NCI-H146 treated with DMSO at 0.1 percent for 48 hours (cell line): ENCODE measurements around the gene LAMA1.
"Not testable (repeated sequence)": the region's sequence is repeated elsewhere in the genome, so short reads cannot be mapped to it uniquely, and the experiment has no call there.

Source experiments
- DNase-seq: peaks from one replicate; lab custom pipeline; 2025; ENCODE audit not compliant: unreplicated experiment; lab: John Stamatoyannopoulos, UW

Gene LAMA1

DNA sequence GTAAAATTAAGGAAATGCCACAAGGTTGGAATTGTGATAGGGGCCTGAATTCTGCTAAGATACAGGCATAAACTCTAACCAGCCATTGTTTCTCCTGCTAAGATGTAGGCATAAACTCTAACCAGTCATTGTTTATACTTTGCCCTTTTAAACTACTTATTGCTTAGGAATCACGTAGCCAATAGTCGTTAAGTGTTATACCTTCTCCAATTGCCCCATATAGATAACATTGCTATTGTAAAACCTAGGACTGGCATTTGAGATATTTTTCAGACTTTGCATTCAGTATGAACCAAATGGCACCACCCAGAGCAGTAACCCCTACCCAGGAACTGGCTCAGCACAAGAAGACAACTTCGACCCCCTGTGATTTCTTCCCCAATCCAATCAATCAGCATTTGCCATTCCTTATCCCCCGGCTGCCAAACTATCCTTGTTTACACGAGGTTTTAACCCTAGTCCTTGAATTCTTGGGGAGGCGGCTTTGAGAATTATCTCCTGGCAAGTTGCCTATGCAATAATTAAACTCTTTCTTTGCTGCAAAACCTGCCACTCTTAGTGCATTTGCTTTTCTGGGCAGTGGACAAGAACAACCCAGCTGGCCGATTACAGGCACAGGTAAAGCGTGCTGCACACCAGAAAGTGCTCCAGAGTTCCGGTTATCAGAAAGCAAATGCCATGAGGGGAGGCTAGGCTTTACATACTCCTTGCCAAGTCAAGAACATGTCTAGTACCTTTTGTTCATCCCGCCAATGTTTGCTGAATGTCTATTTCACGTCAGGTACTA, 167.6 kb downstream of the LAMA1 start:
- DNase-seq: no peak

DNA sequence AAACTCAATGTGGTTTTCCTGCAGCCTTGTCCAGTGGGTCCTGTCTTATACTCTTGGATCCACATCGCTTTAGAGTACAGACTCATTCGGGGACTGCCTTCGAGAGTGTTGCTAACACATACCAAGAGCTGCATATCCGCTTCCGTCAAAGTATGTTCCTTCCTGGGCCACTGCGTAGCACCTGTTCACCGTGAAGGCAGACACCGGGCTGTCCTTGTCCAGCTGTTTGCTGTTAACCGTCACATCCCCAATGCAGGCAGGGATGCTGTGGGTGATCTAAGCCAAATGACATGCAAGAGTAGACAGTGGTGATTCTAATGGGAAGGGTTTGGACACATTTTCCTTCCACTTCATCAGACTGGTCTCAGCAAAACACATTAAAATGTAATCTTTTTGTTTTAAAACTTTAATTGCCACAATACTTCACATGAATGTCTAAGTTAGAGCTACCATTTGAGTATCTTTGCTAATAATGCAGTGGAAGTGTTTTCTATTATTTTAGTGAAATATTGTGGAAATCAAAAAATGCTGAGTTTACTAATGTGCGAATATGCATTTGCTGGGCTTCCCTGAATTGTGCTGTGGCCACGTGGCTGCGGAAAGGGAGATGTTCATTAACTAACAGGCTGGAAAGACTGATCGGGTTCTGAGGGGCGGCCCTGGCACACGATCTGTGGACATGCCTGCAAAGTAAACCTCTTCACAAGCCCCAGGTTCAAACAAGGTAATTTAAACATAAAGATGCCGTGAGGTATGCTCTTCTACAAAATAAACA, 169.1 kb downstream of the LAMA1 start:
- no peak for DNase-seq

DNA sequence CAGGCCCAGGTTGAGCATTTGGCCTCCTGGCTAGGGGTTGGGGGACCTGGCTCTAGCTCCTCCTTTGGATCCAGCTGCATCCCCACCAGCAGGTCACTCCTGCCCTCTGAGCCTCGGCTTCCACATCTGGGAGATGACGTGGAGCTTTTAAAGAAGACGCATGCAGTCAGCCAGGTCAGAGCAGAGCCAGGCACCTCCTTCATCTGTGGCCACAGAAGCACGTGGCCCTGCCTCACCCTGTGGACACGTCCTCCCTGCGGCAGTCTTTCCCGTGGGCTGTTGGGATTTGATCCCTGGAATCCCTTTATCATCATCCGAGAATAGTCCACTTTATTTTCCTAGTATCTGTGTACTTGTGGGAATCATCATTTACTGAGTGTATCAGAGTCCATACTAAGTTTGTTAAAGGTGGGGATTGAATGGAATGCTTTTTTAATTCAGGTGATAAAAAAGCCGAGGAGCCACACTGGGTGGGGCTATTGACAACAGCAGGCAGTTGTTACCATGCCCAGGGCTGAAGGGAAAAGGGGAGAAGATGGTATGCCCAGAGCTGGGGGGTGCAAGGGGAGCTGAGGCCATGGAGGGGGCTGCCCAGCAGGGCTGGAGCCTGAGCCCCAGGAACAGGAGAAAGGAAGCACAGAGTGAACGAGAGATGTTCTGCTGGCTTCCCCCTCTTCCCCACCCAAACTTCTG, 170.1 kb downstream of the LAMA1 start:
- no peak for DNase-seq

DNA sequence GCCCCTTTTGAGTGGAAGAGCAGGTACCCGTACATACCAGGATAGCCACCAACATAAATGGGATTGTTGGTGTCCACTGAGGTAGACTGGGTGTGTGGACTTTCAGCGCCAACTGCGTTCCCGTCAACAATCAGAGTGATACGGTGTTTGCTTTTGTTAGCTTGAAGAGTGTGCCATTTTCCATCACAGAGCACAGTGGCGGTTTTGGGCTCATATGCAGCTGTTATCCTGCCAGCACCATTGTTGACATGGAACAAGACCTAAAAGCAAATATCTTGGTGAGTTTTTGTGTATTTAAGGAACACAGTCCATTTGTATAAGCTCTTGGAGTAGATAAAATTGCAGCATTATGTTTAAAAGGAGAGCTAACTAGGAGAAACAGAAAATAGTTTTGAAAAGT, 174.5 kb downstream of the LAMA1 start:
- no peak for DNase-seq

DNA sequence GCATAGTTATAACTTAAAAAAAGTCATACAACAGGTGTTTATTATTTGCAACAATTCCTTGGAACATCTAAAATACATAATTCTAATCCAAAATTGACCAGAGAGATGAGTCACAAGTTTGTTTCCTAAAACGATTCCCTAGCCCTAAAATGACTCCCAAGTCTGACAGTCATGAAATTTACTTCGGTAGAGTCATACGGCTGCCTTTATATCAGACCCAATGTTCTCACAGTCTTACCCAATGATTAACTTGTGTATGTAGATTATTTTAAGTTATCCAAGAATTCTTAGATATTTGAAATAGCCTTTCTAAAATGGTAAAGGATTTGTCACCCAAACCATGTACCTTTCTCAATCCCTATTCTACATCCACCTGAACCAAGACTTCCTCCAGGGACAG, 174.9 kb downstream of the LAMA1 start:
- no peak for DNase-seq

DNA sequence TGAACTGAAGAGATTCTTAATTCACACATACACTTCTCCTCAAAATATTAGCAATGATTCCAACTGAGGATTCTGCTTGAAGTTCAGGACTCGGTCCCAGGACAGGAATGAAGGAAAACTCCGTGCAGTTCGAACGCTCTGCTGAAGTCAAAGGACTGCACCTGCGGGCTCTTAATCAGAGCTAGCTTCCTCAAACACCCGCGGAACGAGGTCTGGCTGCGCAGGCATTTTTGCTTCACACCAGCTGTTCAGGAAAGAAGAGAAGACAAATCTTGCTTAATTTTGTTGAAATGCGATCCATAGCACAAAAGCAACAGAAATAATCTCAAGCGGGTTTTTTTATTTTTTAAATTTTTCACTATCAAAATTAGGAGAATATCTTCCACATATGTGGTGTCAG, 175.6 kb downstream of the LAMA1 start:
- no peak for DNase-seq

DNA sequence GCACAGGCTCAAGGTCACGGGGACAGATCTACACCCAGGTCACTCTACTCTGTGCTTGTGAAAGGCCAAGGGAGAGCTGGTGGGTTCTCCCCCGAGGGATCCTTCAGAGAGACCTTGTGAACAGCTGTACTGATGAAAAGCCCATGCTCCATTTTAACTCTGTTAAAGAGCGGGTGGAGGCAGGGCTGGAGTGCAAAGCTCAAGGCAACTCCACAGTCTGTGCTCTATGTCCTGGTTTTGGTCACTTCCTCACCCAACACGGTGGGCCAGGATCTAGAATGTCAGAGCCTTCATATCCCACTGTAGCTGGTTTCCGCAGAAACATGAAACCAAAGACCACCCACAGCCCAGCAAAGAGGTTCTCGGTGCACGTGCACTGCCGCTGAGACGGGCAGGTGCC, 177.1 kb downstream of the LAMA1 start:
- no peak for DNase-seq

DNA sequence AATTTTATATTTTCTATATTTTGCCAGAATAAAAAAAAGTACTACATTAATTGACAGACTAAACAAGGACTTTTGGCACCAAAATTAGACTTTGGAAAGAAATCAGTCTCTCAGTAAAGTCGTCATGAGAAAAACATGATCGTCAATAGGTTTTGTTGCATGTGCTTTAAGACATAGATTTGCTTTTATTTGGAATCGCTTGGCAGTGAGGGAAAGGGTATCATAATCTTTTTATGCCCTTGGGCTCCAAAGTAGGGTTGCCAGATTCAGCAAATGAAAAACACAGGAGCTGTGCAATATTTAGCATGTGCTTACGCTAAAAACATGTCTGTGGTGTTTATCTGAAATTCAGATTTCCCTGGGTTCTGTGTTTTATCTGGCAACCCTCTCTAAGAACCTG, 177.6 kb downstream of the LAMA1 start:
- DNase-seq: no peak

DNA sequence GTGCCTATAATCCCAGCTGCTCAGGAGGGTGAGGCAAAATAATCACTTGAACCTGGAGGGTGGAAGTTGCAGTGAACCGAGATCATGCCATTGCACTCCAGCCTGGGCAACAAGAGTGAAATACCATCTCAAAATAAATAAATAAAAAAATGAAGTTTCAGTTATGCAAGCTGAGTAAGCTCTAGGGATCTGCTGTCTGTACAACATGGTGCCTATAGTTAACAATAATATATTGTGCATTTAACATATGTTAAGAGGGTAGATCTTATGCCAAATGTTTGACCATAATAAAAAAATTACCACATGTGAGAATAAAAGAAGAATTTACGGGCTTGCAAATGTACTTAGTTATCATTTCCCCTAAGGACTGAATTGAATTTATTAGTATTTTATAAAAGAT, 179.2 kb downstream of the LAMA1 start:
- not testable (repeated sequence) for DNase-seq

DNA sequence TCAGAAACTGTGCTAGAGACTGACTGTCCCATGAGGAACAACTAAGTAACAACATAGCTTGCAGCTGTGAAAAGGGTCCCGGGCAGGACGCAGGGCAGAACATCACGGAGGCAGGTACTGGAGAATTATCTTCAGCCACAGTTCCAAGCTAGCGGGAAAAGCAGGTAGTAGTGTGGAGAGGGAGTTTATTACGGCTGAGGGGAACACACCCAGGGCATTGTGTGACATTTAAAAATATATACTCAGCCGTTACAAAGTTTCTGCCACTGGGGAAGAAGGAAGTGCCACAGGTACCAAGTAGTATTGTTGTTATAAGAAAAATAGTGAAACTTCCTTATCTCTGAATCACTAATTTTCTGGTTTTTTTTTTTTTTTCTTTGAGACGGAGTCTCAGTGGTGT, 179.6 kb downstream of the LAMA1 start:
- no peak for DNase-seq

DNA sequence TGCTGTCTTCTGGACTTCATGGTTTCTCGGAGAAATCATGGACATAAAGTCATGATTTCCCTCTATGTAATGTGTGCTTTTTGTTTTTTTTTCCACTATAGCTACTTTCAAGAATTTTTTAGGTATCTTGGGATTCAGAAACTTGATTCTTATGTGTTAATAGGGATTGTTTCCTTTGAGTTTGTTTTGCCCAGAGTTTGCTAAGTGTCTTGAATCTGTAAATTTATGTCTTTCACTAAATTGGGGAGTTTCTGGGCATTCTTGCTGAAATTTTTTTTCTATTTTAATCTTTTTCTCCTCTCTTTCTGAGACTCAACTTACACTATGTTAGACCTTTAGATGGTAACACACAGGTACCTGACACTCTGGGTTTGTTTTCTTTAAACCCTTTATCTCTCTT, 182.7 kb downstream of the LAMA1 start:
- DNase-seq: no peak

DNA sequence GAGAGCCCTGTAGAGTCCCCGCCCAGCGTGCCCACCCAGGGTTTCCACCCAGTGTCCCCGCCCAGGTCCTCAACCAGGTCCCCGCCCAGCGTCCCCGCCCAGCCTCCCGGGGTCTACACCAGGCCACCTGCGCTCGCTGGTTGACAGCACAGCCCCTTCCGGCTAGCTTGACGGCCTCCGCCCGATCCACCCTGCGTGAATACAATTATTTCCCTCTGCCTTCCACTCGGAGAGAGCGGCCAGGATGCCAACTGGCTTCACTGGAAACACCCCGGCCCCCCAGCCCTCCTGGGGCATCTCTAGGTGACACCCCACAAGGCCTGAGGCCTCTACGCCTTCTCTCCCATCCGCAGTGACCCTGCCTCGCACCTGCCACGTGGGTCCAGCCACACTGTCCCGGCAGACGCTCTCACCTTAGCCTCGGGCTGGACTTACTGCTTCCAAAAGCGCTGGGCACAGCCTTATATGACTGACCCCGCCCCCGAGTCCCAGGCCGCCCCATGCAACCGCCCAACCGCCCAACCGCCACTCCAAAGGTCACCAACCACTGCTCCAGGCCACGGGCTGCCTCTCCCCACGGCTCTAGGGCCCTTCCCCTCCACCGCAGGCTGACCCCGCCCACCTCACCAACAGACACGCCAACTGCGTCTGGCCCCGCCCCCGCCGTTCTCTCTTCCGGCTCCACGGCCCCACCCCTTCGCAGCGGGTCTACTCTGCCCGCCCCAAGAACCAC, 188.1 kb downstream of the LAMA1 start:
- DNase-seq: no peak

DNA sequence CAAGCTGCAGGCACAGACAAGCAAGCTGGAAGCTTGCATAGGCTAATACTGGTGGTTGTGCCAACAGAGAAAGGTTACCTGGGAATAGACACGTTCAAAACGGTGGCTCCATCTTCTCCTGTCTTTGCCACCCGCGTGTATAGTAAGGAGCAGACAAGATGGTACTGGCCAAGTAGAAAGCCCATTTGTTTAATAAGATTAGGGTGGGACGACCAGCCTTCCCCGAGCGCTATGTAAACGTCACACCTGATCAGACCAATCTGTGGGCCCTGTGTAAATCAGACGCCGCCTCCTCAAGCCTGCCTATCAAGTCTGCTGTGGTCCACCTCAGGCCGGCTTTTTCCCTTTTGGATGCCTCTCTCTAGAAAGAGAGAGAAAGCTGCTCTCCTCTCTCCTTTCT, 189.2 kb downstream of the LAMA1 start:
- DNase-seq: no peak

DNA sequence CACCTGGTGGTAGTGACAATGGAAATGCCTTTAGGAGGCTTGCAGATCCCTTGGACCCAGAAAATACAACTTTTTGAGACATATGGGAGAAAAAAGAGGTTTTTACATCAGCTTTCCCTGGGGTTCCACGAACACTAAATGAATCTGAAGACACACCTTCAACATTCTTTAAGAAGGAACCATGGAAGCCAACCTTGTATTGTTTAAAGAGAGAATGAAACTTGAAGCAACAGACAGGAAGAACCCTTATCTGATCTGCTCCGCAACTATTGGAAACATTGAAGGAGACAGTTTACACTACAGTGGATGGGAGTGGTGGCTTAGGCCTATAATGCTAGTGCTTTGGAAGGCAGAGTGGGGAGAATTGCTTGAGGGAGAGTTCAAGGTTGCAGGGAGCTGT, 190.4 kb downstream of the LAMA1 start:
- DNase-seq: no peak

DNA sequence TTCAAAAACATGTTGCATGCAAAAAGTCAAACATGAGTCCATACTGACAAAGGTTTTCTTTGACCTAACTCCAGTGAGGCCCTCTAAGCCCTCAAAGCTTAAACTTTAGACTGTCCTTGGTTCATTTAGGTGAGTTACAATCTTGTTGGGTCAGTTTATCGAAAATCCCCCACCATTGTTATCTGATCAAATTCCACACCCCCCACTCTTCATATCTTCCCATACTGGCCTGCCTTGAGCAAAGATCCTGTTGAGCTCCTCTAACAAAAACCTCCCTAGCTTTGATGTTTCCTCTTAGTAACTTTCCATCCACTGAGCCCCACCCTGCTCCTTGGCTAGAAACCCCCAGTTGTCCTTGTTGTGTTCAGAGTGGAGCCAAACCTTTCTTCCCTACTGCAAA, 194.4 kb downstream of the LAMA1 start:
- DNase-seq: no peak

DNA sequence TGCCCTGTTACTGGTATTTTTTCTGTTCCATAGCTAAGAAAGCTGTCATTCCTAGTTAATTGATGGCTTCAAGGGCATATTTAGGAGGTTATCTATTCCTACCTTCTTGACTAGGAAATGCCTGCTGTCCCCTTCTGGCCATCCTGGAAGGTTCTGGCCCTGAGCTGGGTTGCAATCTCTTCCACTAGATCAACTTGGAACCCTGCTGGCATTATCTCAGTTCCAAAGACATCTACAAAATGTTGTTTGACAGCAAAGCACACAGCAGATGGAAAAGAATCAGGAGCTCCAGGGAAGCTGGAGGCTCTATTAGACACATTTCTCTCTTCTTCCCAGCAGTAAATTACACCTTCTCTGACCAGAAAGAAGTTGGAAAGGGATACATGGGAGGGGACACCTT, 196.0 kb downstream of the LAMA1 start:
- no peak for DNase-seq

DNA sequence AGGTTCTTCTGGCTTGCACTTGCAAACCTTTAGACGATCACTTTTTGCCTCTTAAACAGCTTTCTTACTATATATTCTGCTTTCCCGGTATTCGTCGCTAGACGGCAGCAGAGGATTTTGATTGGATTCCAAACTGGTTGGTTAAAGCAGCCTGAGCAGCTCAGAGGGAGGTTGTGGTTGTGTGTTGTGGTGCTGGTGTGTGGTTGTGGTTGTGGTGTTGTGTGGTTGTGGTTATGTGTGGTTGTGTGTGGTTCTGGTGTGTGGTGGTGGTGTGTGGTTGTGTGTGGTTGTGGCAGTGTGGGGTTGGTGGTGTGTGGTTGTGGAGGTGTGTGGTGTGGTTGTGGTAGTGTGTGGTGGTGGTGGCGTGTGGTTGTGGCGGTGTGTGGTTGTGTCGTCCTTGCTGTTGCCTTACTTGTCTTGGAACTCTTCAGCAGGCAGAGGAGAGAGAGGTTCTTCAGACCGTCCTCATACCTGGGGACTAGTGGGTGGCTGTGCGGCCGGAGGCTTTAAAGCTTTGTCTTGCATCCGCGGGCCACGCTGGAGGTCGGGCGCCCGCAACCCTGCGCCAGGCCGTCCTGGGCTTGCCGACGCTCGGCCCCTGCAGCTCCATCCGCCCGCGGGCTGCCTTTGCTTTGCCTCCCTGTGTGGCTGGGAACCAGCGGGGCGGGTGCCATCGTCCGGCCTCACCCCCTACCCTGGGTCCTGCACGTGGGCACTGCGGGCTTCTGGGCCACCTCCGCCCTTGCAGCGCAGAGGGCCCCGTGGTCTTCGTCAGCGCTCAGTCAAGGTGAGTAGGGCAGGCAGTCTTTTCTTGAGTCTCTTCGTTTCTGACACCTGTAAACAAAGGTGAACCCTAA, 197.3 kb downstream of the LAMA1 start:
- no peak for DNase-seq

DNA sequence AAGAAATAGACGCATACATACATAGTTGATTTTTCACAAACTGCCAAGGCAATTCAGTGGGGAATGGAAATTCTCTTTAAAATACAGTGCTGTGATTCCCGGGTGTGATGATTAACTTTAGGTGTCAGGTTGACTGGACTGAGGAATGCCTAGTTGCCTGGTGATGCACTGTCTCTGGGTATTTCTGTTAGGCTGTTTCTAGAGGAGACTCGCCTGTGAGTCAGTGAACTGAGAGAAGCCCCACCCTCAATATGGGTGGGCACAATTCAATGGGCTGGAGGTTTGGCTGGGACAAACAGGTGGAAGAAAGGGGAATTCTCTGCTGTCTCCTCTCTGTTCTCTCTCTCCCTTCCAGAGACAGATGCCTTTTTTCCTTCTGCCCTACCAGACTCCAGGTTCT, 200.5 kb downstream of the LAMA1 start:
- DNase-seq: no peak

DNA sequence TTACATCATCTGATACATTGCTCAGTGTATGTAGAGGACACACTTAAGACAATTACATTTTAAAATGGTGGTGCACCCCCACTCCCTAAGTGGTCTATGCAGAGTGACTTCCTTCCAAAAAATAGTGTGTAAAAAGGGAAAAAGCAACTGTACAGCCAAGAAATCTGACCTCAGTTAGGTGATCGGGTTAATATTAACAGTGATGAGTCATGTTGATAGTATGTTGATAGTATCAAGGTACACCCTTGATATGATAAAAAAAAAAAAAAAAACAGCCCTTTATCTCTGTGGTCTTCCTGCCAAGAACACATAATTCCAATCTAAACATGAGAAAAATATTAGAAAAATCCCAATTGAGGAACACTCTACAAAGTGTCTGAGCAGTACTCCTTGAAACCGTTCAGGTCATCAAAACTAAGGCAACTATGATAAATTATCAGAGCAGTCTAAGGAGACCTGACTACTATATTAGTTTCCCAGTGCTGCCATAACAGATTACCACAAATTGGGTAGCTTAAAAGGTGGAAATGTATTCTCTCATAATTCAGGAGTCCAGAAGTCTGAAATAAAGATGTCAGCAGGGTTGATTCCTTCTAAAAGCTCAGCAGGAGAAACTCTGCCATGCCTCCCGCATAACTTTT, 216.2 kb downstream of the LAMA1 start:
- no peak for DNase-seq

DNA sequence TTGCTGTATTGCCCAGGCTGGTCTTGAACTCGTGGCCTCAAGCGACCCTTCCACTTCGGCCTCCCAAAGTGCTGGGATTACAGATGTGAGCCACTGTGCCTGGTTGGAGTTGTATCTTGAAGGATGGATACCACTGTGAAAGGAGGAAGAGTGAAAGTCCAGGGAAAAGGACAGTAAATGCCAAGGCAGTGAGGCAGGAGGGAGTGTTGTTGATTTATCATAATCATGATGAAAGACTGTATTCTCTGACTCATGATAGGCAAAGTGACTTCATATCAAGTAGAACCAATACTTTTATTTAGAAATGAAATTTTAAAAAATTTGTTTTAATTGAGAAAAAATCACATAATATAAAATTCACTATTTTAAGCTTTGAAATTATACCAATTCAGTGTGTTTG, 225.8 kb downstream of the LAMA1 start:
- no peak for DNase-seq
